ENCODE data around the gene SH3PXD2A. TPM values are rescaled to one million over a fixed set of nuclear protein-coding genes. Genes with fewer than 3 reads are reported as not detected.

Gene SH3PXD2A
- total and polyA plus RNA-seq, 4 donors: 18.7 to 69.1 (median 42.5) TPM

DNA sequence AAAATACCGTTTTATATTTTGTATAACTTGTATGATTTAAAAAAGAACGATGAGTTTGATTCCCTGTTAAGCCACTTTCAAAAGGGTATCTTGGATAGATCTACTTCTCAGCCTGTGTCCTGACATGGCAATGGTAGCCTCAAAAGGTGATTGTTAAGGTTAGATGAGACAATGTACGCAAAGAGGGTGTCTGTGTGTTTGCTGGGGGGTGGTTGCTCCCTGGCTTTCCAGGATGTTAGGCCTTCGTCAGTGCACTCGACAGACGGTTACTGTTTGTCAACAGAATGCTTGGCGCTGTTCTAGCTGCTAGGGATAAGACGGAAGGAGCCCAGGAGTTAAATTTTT lies 271.5 kb downstream of the SH3PXD2A start:
- no peak overlapping the region for H3K4me3 ChIP-seq (ENCODE audit: low read length in 2 of 2)
- 92 to 95% methylated on average over 8 of the region's 8 CpGs for WGBS, 2 donors
- intact Hi-C loops (cut with DNase I): no loop called here

DNA sequence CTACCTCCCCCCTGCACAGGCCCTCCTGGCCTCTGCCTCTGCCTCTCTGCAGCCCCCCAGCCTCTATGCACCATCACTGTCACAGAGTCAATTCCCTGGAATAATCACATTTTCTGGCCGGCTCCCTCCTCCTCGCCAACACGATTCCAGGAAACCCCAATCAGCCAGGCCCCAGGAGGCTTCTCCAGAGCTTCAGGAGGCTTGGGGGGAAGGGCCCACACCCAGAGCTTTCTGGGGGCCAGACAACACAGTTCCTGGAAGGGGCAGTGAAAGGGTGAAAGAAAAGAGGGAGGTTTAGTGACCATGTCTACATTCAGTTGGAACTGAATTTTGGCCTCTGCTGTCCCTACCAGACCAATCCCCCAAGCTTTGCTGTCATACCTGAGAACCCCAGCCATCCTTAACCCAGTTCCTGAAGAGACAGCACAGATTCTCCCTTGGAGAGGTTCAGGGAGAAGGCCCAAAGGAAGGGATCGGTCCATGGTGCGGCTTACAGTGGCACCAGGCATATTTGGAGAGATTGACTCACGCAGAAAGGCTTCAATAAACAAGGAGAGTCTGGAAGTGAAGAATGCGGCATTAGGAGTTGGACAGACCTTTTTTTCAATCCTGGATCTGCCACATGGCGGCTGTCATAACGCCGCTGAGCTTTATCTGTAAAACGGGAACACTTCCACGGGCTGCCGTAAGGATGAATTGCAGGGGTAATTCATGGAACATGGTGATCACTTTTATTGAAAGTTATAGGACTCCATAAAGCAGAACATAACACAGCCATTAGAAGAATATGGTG lies 272.8 kb downstream of the SH3PXD2A start:
- ATAC-seq (ENCODE audit: low FRiP score): no peak
- no peak overlapping the region for H3K27ac ChIP-seq (ENCODE audit: low read depth in 1 of 2, low read length in 2 of 2)
- intact Hi-C loops (cut with DNase I): no loop called here
- H3K27me3 ChIP-seq (ENCODE audit: control insufficient read depth in 1 of 2, insufficient read depth in 2 of 2, low read length in 1 of 2): no peaks in the 10 kb centered on the region
- 64 to 77% methylated on average over 13 of the region's 13 CpGs for WGBS, 2 donors
- H3K4me3 ChIP-seq (ENCODE audit: low read length in 2 of 2): no peak overlapping the region
- no peaks in the 10 kb centered on the region for H3K36me3 ChIP-seq (ENCODE audit: control insufficient read depth in 1 of 2, insufficient read depth in 2 of 2, low read length in 1 of 2)
- H3K9me3 ChIP-seq (ENCODE audit: control insufficient read depth, low read length): no peaks in the 10 kb centered on the region
- no peak for DNase-seq
- H3K4me1 ChIP-seq (ENCODE audit: control insufficient read depth in 1 of 2, insufficient read depth in 2 of 2, low read length in 2 of 2): no peaks in the 10 kb centered on the region

More for the DNA sequence above, 271.5 kb downstream of the SH3PXD2A start:
- H3K4me1 ChIP-seq (ENCODE audit: control insufficient read depth in 1 of 2, insufficient read depth in 2 of 2, low read length in 2 of 2): no peaks in the 10 kb centered on the region
- H3K36me3 ChIP-seq (ENCODE audit: control insufficient read depth in 1 of 2, insufficient read depth in 2 of 2, low read length in 1 of 2): no peaks in the 10 kb centered on the region
- H3K9me3 ChIP-seq (ENCODE audit: control insufficient read depth, low read length): no peaks in the 10 kb centered on the region
- no peak overlapping the region for H3K27ac ChIP-seq (ENCODE audit: low read depth in 1 of 2, low read length in 2 of 2)
- ATAC-seq (ENCODE audit: low FRiP score) (no peak), DNase-seq (no peak)
- no peaks in the 10 kb centered on the region for H3K27me3 ChIP-seq (ENCODE audit: control insufficient read depth in 1 of 2, insufficient read depth in 2 of 2, low read length in 1 of 2)

- no peak for DNase-seq
- H3K9me3 ChIP-seq (ENCODE audit: control insufficient read depth, low read length): no peaks in the 10 kb centered on the region
- H3K4me1 ChIP-seq (ENCODE audit: control insufficient read depth in 1 of 2, insufficient read depth in 2 of 2, low read length in 2 of 2): no peaks in the 10 kb centered on the region
- no peak for ATAC-seq (ENCODE audit: low FRiP score)
- H3K27ac ChIP-seq (ENCODE audit: low read depth in 1 of 2, low read length in 2 of 2): no peak overlapping the region
- intact Hi-C loops (cut with DNase I): no loop called here
- no peak overlapping the region for H3K4me3 ChIP-seq (ENCODE audit: low read length in 2 of 2)
- H3K27me3 ChIP-seq (ENCODE audit: control insufficient read depth in 1 of 2, insufficient read depth in 2 of 2, low read length in 1 of 2): no peaks in the 10 kb centered on the region
- H3K36me3 ChIP-seq (ENCODE audit: control insufficient read depth in 1 of 2, insufficient read depth in 2 of 2, low read length in 1 of 2): no peaks in the 10 kb centered on the region
These were observed 273.9 kb downstream of the SH3PXD2A start for GRCh38 chr10:103581499-103581898.

- ATAC-seq (ENCODE audit: low FRiP score) (no peak), DNase-seq (no peak)
- intact Hi-C loops (cut with DNase I): no loop called here
- Histone ChIP-seq H3K27me3 (ENCODE audit: control insufficient read depth in 1 of 2, insufficient read depth in 2 of 2, low read length in 1 of 2) (no peaks in the 10 kb centered on the region), H3K4me1 (ENCODE audit: control insufficient read depth in 1 of 2, insufficient read depth in 2 of 2, low read length in 2 of 2) (no peaks in the 10 kb centered on the region), H3K9me3 (ENCODE audit: control insufficient read depth, low read length) (no peaks in the 10 kb centered on the region), H3K4me3 (ENCODE audit: low read length in 2 of 2) (no peak overlapping the region), H3K36me3 (ENCODE audit: control insufficient read depth in 1 of 2, insufficient read depth in 2 of 2, low read length in 1 of 2) (no peaks in the 10 kb centered on the region), H3K27ac (ENCODE audit: low read depth in 1 of 2, low read length in 2 of 2) (no peak overlapping the region)
- 41% methylated on average over 7 of the region's 7 CpGs for WGBS, 2 donors
These were observed 274.9 kb downstream of the SH3PXD2A start for GRCh38 chr10:103580430-103580829.

DNA sequence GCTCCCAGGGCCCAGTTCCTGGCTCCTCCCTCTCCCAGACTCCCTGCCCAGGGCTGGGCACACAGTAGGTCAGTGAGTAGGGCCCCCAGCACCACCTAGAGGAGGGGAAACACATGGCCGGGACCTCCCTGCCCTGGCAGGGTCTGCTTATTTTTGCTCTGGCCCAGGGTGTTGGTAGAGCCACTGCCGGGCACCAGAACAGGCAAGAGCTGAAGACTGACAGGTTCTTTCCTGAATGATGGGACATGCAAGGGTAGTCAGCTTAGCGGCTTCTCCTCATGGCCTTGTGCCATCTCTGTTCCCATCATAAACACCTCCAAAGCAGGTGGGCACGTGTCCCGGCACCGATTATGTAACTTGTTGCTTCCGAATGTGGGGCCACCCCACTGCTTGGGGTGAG lies 275.4 kb downstream of the SH3PXD2A start:
- no peak for ATAC-seq (ENCODE audit: low FRiP score)
- intact Hi-C loops (cut with DNase I): no loop called here
- no peak for DNase-seq

GRCh38 chr10:103578782-103579382 lies 276.5 kb downstream of the SH3PXD2A start:
- no peak for ATAC-seq (ENCODE audit: low FRiP score)
- intact Hi-C loops (cut with DNase I): no loop called here
- 89% methylated on average over 15 of the region's 15 CpGs for WGBS, 2 donors
- Histone ChIP-seq H3K27me3 (ENCODE audit: control insufficient read depth in 1 of 2, insufficient read depth in 2 of 2, low read length in 1 of 2) (no peaks in the 10 kb centered on the region), H3K4me3 (ENCODE audit: low read length in 2 of 2) (no peak overlapping the region), H3K36me3 (ENCODE audit: control insufficient read depth in 1 of 2, insufficient read depth in 2 of 2, low read length in 1 of 2) (no peaks in the 10 kb centered on the region), H3K9me3 (ENCODE audit: control insufficient read depth, low read length) (no peaks in the 10 kb centered on the region), H3K4me1 (ENCODE audit: control insufficient read depth in 1 of 2, insufficient read depth in 2 of 2, low read length in 2 of 2) (no peaks in the 10 kb centered on the region), H3K27ac (ENCODE audit: low read depth in 1 of 2, low read length in 2 of 2) (no peak overlapping the region)
- DNase-seq: no peak

More for the DNA sequence above, 275.4 kb downstream of the SH3PXD2A start:
- WGBS, 2 donors: 85 to 89% methylated on average over 7 of the region's 7 CpGs
- Histone ChIP-seq H3K9me3 (ENCODE audit: control insufficient read depth, low read length) (no peaks in the 10 kb centered on the region), H3K4me1 (ENCODE audit: control insufficient read depth in 1 of 2, insufficient read depth in 2 of 2, low read length in 2 of 2) (no peaks in the 10 kb centered on the region), H3K36me3 (ENCODE audit: control insufficient read depth in 1 of 2, insufficient read depth in 2 of 2, low read length in 1 of 2) (no peaks in the 10 kb centered on the region), H3K27me3 (ENCODE audit: control insufficient read depth in 1 of 2, insufficient read depth in 2 of 2, low read length in 1 of 2) (no peaks in the 10 kb centered on the region), H3K27ac (ENCODE audit: low read depth in 1 of 2, low read length in 2 of 2) (no peak overlapping the region), H3K4me3 (ENCODE audit: low read length in 2 of 2) (no peak overlapping the region)

GRCh38 chr10:103576862-103577261 lies 278.5 kb downstream of the SH3PXD2A start:
- ATAC-seq (ENCODE audit: low FRiP score) (no peak), DNase-seq (no peak)
- H3K27ac ChIP-seq (ENCODE audit: low read depth in 1 of 2, low read length in 2 of 2): no peak overlapping the region
- no peak overlapping the region for H3K4me3 ChIP-seq (ENCODE audit: low read length in 2 of 2)
- intact Hi-C loops (cut with DNase I): no loop called here
- H3K4me1 ChIP-seq (ENCODE audit: control insufficient read depth in 1 of 2, insufficient read depth in 2 of 2, low read length in 2 of 2): no peaks in the 10 kb centered on the region
- H3K9me3 ChIP-seq (ENCODE audit: control insufficient read depth, low read length): no peaks in the 10 kb centered on the region
- 13% methylated on average over 2 of the region's 2 CpGs for WGBS, 2 donors
- no peaks in the 10 kb centered on the region for H3K27me3 ChIP-seq (ENCODE audit: control insufficient read depth in 1 of 2, insufficient read depth in 2 of 2, low read length in 1 of 2)
- no peaks in the 10 kb centered on the region for H3K36me3 ChIP-seq (ENCODE audit: control insufficient read depth in 1 of 2, insufficient read depth in 2 of 2, low read length in 1 of 2)

GRCh38 chr10:103576076-103576471 lies 279.3 kb downstream of the SH3PXD2A start:
- no peaks in the 10 kb centered on the region for H3K4me1 ChIP-seq (ENCODE audit: control insufficient read depth in 1 of 2, insufficient read depth in 2 of 2, low read length in 2 of 2)
- ATAC-seq (ENCODE audit: low FRiP score) (no peak), DNase-seq (no peak)
- H3K9me3 ChIP-seq (ENCODE audit: control insufficient read depth, low read length): no peaks in the 10 kb centered on the region
- no peaks in the 10 kb centered on the region for H3K36me3 ChIP-seq (ENCODE audit: control insufficient read depth in 1 of 2, insufficient read depth in 2 of 2, low read length in 1 of 2)
- H3K27me3 ChIP-seq (ENCODE audit: control insufficient read depth in 1 of 2, insufficient read depth in 2 of 2, low read length in 1 of 2): no peaks in the 10 kb centered on the region
- H3K27ac ChIP-seq (ENCODE audit: low read depth in 1 of 2, low read length in 2 of 2): no peak overlapping the region
- intact Hi-C loops (cut with DNase I): no loop called here
- H3K4me3 ChIP-seq (ENCODE audit: low read length in 2 of 2): no peak overlapping the region
- 95 to 99% methylated on average over 1 of the region's 1 CpG for WGBS, 2 donors

- Histone ChIP-seq H3K27ac (ENCODE audit: low read depth in 1 of 2, low read length in 2 of 2) (no peak overlapping the region), H3K9me3 (ENCODE audit: control insufficient read depth, low read length) (no peaks in the 10 kb centered on the region), H3K27me3 (ENCODE audit: control insufficient read depth in 1 of 2, insufficient read depth in 2 of 2, low read length in 1 of 2) (no peaks in the 10 kb centered on the region), H3K4me1 (ENCODE audit: control insufficient read depth in 1 of 2, insufficient read depth in 2 of 2, low read length in 2 of 2) (no peaks in the 10 kb centered on the region), H3K36me3 (ENCODE audit: control insufficient read depth in 1 of 2, insufficient read depth in 2 of 2, low read length in 1 of 2) (no peaks in the 10 kb centered on the region), H3K4me3 (ENCODE audit: low read length in 2 of 2) (no peak overlapping the region)
- intact Hi-C loops (cut with DNase I): no loop called here
- WGBS, 2 donors: 84 to 87% methylated on average over 6 of the region's 6 CpGs
- DNase-seq (no peak), ATAC-seq (ENCODE audit: low FRiP score) (no peak)
These were observed 279.8 kb downstream of the SH3PXD2A start for GRCh38 chr10:103575416-103576075.

Data from aorta (tissue), 5 donors.